Measurements from ENCODE around the gene MYD88. TPM values are rescaled to one million over a fixed set of nuclear protein-coding genes. Genes with fewer than 3 reads are reported as not detected.

The MYD88 gene
- polyA plus RNA-seq, 1 experiment: 32.4 TPM

GRCh38 chr3:38100498-38100897, 38.0 kb upstream of the MYD88 start:
- DNase-seq (ENCODE audit: low read depth, low spot score): no peak
- ChIA-PET CTCF (no interaction called here), POLR2A (no interaction called here)
- Histone ChIP-seq H3K4me3 (ENCODE audit: low read depth, low read length) (no peak overlapping the region), H3K27me3 (ENCODE audit: control insufficient read depth, insufficient read depth, low read length) (peaks cover 10% of the 10 kb centered on the region), H3K27ac (ENCODE audit: low read depth, low read length) (no peak overlapping the region), H3K9me3 (ENCODE audit: control insufficient read depth, insufficient read depth, low read length) (no peaks in the 10 kb centered on the region)
- TF ChIP-seq CTCF (IDR thresholded peaks at IDR 0.05; ENCODE audit: low read depth, low read length): no peak

GRCh38 chr3:38101811-38102443, 36.5 kb upstream of the MYD88 start:
- ChIA-PET POLR2A (no interaction called here), CTCF (no interaction called here)
- no peak for TF ChIP-seq CTCF (IDR thresholded peaks at IDR 0.05; ENCODE audit: low read depth, low read length)
- no peak overlapping the region for H3K4me3 ChIP-seq (ENCODE audit: low read depth, low read length)
- no peaks in the 10 kb centered on the region for H3K9me3 ChIP-seq (ENCODE audit: control insufficient read depth, insufficient read depth, low read length)
- peaks cover 10% of the 10 kb centered on the region for H3K27me3 ChIP-seq (ENCODE audit: control insufficient read depth, insufficient read depth, low read length)
- H3K27ac ChIP-seq (ENCODE audit: low read depth, low read length): no peak overlapping the region
- DNase-seq (ENCODE audit: low read depth, low spot score): no peak

- CTCF ChIA-PET: no interaction called here
- POLR2A ChIA-PET: no interaction called here
- Histone ChIP-seq H3K4me3 (ENCODE audit: low read depth, low read length) (no peak overlapping the region), H3K9me3 (ENCODE audit: control insufficient read depth, insufficient read depth, low read length) (no peaks in the 10 kb centered on the region), H3K27ac (ENCODE audit: low read depth, low read length) (no peak overlapping the region), H3K27me3 (ENCODE audit: control insufficient read depth, insufficient read depth, low read length) (peaks cover 8% of the 10 kb centered on the region)
- DNase-seq (ENCODE audit: low read depth, low spot score): no peak
- no peak for TF ChIP-seq CTCF (IDR thresholded peaks at IDR 0.05; ENCODE audit: low read depth, low read length)
These were observed 36.0 kb upstream of the MYD88 start for GRCh38 chr3:38102444-38102814.

- H3K27ac ChIP-seq (ENCODE audit: low read depth, low read length): no peak overlapping the region
- H3K27me3 ChIP-seq (ENCODE audit: control insufficient read depth, insufficient read depth, low read length): peaks cover 4% of the 10 kb centered on the region
- no peaks in the 10 kb centered on the region for H3K9me3 ChIP-seq (ENCODE audit: control insufficient read depth, insufficient read depth, low read length)
- DNase-seq (ENCODE audit: low read depth, low spot score): no peak
- ChIA-PET CTCF (no interaction called here), POLR2A (no interaction called here)
- no peak for TF ChIP-seq CTCF (IDR thresholded peaks at IDR 0.05; ENCODE audit: low read depth, low read length)
- H3K4me3 ChIP-seq (ENCODE audit: low read depth, low read length): no peak overlapping the region
These were observed 32.9 kb upstream of the MYD88 start for GRCh38 chr3:38105525-38105924.

- Histone ChIP-seq H3K27ac (ENCODE audit: low read depth, low read length) (no peak overlapping the region), H3K4me3 (ENCODE audit: low read depth, low read length) (no peak overlapping the region), H3K9me3 (ENCODE audit: control insufficient read depth, insufficient read depth, low read length) (no peaks in the 10 kb centered on the region), H3K27me3 (ENCODE audit: control insufficient read depth, insufficient read depth, low read length) (no peaks in the 10 kb centered on the region)
- POLR2A ChIA-PET: interaction anchor here (0.6 to 1.1 kb wide), 2 partner anchors 10 to 133 kb away, joined by 4 read pairs; no protein-coding TSS in a partner anchor
- CTCF ChIA-PET: no interaction called here
- no peak for DNase-seq (ENCODE audit: low read depth, low spot score)
- no peak for TF ChIP-seq CTCF (IDR thresholded peaks at IDR 0.05; ENCODE audit: low read depth, low read length)
These were observed 30.4 kb upstream of the MYD88 start for GRCh38 chr3:38107911-38108648.

Measured in AG04450 (cell line).